ENCODE measurements around the gene AGAP2. TPM values are rescaled to one million over a fixed set of nuclear protein-coding genes. Genes with fewer than 3 reads are reported as not detected.
"Not testable (repeated sequence)": the region's sequence is repeated elsewhere in the genome, so short reads cannot be mapped to it uniquely, and the experiment has no call there.

AGAP2 gene
- polyA plus RNA-seq, 3 donors: 0.77 to 3.1 (median 2.2) TPM

DNA sequence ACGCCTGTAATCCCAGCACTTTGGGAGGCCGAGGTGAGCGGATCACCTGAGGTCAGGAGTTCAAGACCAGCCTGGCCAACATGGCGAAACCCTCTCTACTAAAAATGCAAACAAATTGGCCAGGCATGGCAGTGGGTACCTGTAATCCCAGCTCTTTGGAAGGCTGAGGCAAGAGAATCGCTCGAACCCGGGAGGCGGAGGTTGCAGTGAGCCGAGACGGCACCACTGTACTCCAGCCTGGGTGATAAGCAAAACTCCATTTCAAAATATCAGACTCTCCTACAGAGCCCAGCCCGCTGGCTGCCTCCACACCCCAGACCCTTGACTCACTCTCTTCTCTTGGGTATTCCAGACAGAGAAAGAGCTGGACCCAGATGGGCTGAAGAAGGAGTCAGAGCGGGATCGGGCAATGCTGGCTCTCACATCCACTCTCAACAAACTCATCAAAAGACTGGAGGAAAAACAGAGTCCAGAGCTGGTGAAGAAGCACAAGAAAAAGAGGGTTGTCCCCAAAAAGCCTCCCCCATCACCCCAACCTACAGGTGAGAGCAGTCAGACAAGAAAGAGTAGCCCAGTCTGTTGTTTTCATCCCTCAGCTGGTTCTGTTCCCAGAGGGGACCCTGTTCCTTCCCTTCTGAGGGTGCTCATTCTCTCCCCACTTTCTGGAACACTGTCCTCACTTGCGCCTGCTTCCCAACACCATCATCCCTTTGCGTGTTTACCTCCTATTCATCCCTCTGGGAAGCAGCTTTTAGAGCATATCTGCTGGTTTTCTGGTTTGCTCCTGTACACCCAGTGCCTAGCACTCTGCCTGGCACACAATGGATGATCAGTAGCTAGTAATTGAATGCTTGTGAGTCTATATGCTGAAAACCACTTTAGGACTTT is 19.7 kb downstream of the AGAP2 start:
- WGBS, 3 donors: 96 to 97% (median 97%) methylated on average over 15 of the region's 15 CpGs
- H3K27ac ChIP-seq (ENCODE audit: low read depth, low read length): no peak overlapping the region

DNA sequence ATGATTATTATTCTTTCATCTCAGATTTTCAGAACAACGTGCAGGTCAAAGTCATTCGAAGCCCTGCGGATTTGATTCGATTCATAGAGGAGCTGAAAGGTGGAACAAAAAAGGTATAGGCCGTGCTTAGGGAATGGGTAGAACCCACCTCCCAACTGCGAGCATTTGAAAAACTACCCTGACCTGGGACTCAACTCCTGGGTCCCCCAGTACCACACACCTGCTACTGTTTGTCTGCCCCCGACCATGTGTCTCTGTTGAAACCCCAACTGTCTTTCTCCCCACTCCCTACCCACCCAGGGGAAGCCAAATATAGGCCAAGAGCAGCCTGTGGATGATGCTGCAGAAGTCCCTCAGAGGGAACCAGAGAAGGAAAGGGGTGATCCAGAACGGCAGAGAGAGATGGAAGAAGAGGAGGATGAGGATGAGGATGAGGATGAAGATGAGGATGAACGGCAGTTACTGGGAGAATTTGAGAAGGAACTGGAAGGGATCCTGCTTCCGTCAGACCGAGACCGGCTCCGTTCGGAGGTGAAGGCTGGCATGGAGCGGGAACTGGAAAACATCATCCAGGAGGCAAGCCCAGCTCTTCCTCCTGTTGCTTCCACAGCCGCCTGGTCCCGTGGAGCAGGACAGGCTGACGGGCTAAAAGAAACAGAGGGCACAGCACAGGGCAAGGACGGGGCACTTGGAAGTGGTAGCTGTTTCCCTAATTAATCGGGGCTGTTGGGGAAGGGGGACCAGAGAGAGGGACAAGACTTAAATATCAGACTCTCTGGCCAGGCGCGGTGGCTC is 20.5 kb downstream of the AGAP2 start:
- H3K27ac ChIP-seq (ENCODE audit: low read depth, low read length): no peak overlapping the region
- 96 to 97% (median 96%) methylated on average over 22 of the region's 22 CpGs for WGBS, 3 donors

DNA sequence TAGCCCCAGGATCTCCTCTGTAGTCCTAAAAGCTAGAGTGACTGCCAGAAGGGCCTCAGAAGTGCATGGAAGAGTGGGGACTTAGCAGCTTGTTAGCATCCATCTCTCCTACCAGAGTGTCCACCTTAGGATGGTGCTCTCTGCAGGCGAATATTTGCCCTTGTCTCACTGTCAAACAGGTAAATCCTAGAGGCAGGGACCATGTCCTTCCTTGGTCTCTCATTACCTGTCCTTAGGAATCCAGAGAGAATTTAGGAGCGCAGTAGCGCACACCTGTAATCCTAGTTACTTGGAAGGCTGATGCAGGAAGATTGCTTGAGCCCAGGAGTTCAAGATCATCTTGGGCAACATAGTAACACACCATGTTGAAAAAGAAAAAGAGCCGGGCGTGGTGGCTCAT is 21.4 kb downstream of the AGAP2 start:
- WGBS, 3 donors: 98 to 100% (median 98%) methylated on average over 5 of the region's 5 CpGs

DNA sequence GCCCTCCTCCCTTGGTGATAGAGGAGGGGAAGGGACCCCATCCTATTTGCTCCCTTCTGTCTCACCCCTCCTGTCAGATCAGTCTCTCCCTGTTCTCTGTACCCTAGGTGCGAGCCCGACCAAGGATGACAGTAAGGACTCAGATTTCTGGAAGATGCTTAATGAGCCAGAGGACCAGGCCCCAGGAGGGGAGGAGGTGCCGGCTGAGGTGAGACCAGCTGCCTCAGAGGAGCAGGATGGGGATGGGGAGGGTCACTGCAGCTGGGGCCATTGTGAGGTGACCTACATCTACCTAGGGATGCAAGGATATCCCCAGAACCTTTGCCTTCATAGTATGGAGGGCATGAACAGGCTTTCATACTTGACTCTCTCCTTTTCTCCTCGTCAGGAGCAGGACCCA is 22.2 kb downstream of the AGAP2 start:
- no peak overlapping the region for H3K27ac ChIP-seq (ENCODE audit: low read depth, low read length)
- WGBS, 3 donors: 89 to 97% (median 95%) methylated on average over 4 of the region's 4 CpGs

More for the DNA sequence above, 21.4 kb downstream of the AGAP2 start:
- no peak overlapping the region for H3K27ac ChIP-seq (ENCODE audit: low read depth, low read length)

DNA sequence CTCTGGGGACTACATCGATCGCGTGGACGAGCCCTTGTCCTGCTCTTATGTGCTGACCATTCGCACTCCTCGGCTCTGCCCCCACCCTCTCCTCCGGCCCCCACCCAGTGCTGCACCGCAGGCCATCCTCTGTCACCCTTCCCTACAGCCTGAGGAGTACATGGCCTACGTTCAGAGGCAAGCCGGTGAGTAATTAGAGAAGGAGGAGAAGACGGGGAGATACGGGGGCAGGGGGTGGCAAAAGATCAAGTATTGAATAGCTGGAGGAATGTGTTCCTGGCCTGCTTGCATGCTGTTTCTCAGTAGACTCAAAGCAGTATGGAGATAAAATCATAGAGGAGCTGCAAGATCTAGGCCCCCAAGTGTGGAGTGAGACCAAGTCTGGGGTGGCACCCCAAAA is 22.8 kb downstream of the AGAP2 start:
- H3K27ac ChIP-seq (ENCODE audit: low read depth, low read length): no peak overlapping the region
- WGBS, 3 donors: 93 to 96% (median 94%) methylated on average over 12 of the region's 12 CpGs

DNA sequence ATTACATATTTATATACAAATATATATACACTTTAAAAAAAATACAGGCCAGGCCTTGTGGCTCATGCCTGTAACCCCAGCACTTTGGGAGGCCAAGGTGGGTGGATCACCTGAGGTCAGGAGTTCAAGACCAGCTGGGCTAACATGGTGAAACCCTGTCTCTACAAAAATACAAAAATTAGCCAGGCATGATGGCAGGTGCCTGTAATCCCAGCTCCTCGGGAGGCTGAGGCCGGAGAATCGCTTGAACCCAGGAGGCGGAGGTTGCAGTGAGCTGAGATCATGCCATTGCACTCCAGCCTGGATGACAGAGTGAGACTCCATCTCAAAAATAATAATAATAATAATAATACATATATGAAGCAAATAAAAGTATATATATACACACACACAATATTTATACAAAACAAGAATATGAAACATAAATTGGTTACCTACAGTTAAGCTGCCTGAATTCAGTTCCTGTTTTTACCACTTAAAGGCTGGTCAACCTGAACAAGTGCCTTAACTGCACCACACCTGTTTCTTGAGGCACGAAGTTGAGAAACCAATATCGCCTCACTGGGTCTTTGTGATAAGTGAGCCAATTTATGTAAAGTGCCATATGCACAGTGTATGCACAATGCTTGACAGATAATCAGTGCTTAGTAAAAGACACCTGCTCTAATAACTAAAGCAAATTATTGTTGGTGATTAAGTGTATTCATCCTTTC is 23.4 kb downstream of the AGAP2 start:
- 95 to 98% (median 96%) methylated on average over 6 of the region's 6 CpGs for WGBS, 3 donors
- H3K27ac ChIP-seq (ENCODE audit: low read depth, low read length): not testable (repeated sequence)

DNA sequence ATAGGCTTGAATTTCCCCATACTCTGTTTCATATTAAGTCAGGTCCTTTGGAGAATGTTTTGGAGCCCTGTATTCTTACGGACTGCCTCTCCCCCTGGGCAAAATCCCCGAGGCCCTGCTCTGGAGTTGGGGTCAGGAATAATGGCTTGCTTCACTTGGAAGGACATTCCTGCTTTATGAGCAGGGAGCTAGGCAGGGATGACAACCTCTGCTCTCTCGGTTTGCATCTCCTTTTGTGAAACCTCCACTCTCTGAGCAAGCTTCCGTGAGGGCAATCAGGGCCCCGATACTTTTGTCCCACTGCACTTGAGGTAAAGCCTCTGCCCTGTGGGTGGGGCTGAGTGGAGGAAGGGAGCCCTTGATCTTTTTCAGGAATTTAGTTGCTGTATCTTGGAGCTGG is 25.3 kb downstream of the AGAP2 start:
- WGBS, 3 donors: 91 to 93% (median 91%) methylated on average over 5 of the region's 5 CpGs
- H3K27ac ChIP-seq (ENCODE audit: low read depth, low read length): no peak overlapping the region

DNA sequence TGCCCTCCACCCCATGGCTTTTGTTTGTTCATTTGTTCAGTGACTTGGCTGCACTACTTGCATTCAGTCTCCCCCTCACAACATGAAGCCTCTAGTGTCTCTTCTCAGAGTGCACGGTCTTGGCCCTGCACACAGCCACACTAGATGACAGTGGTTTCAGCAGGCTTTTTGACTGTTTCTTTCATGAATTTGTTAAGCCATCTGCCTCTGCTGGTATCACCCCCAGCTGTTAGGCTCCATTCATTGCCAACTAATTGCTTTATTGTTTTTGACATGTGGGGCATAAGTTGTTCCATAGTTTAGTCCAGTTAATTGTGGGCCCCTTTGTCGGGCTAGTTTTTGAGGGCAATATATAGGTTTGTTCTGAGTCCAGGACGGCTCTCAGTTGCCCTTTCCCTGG is 25.8 kb downstream of the AGAP2 start:
- WGBS, 3 donors: 92 to 97% (median 93%) methylated on average over 3 of the region's 3 CpGs
- H3K27ac ChIP-seq (ENCODE audit: low read depth, low read length): no peak overlapping the region

DNA sequence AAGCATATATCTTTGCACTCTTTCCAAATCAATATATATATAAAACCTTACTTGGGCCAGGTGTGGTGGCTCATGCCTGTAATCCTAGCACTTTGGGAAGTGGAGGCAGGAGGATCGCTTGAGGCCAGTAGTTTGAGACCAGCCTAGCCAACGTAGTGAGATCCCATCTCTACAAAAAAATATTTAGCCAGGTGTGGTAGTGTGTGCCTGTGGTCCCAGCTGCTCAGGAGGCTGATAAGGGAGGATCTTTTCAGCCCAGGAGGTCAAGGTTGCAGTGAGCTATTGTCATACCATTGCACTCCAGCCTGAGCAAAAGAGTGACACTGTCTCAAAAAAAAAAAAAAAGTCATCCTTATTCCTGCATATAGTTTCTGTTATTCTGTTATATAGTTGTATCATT is 30.2 kb downstream of the AGAP2 start:
- H3K27ac ChIP-seq (ENCODE audit: low read depth, low read length): no peak overlapping the region
- WGBS, 3 donors: 77 to 94% (median 94%) methylated on average over 2 of the region's 2 CpGs

DNA sequence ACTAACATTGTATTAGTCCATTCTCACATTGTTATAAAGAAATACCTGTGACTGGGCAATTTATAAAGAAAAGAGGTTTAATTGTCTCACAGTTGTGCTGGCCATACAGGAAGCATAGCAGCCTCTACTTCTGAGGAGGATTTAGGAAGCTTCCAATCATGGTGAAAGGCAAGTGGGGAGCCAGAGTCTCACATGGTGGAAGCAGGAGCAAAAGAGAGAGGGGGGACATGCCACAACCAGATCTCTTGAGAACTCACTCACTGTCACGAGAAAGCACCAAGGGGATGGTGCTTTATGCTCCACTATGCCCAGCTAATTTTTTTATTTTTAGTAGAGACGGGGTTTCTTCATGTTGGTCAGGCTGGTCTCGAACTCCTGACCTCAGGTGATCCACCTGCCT is 31.3 kb downstream of the AGAP2 start:
- no peak overlapping the region for H3K27ac ChIP-seq (ENCODE audit: low read depth, low read length)
- WGBS, 3 donors: 96 to 98% (median 96%) methylated on average over 3 of the region's 3 CpGs

DNA sequence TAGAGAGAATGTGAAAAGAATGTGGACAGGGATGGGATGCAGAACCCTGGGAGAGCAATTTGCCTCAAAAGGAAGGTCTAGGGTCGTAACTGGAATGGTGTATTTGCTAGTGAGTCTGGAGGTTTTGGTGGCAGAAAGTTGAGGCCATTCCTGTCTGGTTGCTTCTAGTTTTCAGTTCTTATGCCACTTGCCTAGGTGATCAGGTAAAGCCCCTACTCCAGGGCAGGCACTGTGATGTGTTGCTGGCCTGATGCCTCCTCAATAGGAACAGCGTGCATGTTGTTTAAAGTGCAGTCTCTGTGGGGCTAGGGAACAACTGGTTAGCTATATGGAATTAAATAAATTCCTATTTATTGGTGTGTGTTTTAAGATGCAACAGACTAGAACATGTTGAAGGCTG is 38.2 kb downstream of the AGAP2 start:
- no peak overlapping the region for H3K27ac ChIP-seq (ENCODE audit: low read depth, low read length)
- 98 to 99% (median 98%) methylated on average over 2 of the region's 2 CpGs for WGBS, 3 donors

DNA sequence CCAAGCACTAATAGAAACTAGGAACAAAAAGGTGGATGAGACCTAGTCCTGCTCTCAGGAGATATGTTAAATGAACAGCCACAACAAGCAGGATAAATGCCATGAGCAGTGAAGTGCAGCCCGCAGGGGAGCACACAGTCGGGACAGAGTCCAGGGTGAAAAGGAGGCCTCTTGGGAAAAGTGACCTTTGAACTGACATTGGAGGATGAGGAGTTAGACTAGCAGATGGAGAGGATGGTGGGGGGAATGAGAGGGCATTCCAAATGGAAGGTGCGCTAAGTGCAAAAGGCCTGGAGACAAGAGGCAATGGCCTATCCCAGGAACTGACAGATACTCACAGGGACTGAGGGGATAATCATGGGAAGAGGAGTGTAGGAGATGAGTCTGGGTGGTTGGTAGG is 40.1 kb downstream of the AGAP2 start:
- 91 to 95% (median 91%) methylated on average over 3 of the region's 3 CpGs for WGBS, 3 donors
- no peak overlapping the region for H3K27ac ChIP-seq (ENCODE audit: low read depth, low read length)

DNA sequence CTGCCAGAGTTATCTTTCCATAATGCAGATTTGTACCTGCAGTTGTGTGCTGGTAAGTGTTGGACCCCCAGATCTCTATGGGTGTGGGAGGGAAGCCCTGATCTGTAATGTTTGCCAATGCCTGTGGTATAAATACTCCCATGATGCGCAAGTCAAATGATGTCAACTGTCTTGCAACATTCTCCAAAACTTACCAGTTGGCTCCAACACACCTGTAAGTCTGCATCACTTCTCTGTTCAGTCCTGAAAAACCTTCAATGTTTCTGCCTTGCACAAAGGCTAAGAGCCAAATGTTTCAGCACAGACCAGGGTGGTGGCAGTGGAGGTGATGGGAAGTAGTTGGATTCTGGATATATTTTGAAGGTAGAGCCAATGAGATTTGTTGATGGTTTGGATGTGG is 41.5 kb downstream of the AGAP2 start:
- WGBS, 3 donors: 94 to 100% (median 100%) methylated on average over 1 of the region's 1 CpG

DNA sequence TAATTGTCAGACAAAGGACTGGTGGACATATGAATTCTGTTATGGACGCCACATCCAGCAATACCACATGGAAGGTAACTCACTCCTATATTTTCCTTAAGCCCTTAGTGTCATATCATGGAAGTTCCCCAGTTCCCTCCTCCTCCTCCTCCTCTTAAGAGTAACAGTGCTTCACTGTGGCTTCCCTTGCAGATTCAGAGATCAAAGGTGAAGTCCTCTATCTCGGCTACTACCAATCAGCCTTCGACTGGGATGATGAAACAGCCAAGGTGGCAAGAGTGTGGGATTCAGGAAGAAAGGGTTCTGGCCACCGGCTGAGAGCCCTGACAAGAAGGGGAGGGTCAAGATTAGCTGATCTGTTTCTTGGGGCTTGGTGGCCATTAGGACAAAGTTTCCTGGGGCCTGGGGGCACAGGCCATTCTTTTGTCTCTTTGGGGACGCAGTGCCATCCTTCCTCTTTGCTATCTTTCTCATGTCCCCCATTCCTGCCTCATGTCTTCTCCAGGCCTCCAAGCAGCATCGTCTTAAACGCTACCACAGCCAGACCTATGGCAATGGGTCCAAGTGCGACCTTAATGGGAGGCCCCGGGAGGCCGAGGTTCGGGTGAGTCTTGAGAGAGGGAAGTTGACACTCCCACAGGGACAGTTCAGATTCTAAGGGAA is 42.6 kb downstream of the AGAP2 start:
- WGBS, 3 donors: 89 to 95% (median 91%) methylated on average over 11 of the region's 11 CpGs
- no peak overlapping the region for H3K27ac ChIP-seq (ENCODE audit: low read depth, low read length)

More for the DNA sequence above, 41.5 kb downstream of the AGAP2 start:
- H3K27ac ChIP-seq (ENCODE audit: low read depth, low read length): no peak overlapping the region

DNA sequence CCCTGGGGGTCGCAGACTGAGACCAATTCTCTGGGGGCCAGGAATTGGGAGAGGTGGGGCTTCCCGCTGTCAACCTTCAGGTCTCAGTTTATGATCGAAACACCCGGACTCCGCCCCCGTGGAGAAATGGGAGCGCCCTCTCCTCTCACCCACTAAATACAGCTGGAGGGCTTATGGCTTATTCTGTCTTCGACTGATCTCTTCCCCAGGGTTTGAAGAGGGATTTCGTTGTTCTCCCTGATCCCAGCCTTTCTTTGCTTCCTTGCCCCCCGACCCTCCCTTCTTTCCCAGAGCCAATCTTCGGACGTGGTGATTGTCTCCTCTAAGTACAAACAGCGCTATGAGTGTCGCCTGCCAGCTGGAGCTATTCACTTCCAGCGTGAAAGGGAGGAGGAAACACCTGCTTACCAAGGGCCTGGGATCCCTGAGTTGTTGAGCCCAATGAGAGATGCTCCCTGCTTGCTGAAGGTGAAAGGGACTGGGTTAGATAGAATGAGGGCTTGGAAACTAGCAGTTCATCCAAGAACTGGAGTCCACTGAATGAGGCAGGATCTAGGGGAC is 44.0 kb downstream of the AGAP2 start:
- H3K27ac ChIP-seq (ENCODE audit: low read depth, low read length): no peak overlapping the region
- 1 to 2% (median 1%) methylated on average over 15 of the region's 15 CpGs for WGBS, 3 donors

DNA sequence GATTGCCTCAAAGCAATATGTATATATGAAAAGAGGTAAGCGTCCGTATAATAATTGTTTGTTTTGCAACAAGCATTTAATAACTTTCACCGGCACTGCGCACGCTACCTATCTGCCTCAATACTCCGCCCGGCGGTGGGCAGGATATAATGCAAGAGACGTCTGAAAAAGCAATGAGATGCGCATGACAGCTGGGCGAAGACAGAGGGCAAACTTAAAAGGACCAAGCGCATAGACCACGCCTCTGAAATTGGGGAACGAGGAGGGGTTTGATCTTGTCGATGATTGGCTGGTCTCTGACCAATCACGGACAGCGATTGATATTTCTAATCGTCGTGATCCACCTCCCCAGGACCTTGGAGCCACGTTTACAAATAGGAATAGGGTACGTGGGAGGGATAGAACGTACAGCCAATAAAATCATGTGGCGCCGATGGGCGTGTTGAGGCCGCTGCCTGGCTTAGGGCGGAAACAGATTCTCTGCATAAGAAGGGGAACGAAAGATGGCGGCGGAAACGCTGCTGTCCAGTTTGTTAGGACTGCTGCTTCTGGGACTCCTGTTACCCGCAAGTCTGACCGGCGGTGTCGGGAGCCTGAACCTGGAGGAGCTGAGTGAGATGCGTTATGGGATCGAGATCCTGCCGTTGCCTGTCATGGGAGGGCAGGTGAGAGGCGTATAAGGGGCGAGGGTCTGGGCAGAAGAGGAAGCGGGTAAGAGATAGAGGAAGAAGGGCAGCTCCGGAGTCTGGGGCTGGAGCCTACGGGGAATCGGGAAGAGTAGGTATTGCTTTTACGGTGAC is 44.7 kb downstream of the AGAP2 start, which contains the start of gene OS9:
Gene OS9, plus strand, starts transcription at position 474 of the 800 bp plus-strand sequence. Its CDS starts 30 bp downstream, at position 504.
- 0 to 1% (median 0%) methylated on average over 45 of the region's 45 CpGs for WGBS, 3 donors
- H3K27ac ChIP-seq (ENCODE audit: low read depth, low read length): no peak within 1 kb of the TSS

DNA sequence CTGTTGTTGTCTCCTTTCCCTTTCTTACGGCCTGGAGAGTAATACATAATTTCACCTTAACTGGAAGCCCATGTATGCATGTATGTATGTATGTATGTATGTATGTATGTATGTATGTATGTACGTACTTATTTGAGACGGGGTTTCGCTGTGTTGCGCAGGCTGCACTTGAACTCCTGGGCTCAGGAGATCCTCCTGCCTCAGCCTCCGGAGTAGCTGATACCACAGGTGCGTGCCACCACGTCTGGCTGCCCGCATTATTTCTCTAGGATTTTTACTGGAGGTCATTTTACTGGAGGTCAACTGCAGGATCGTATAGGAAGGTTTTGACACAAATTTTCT is 45.3 kb downstream of the AGAP2 start:
- H3K27ac ChIP-seq (ENCODE audit: low read depth, low read length): no peak overlapping the region
- 38 to 56% (median 54%) methylated on average over 10 of the region's 10 CpGs for WGBS, 3 donors
